NOMO-1 (cell line): ENCODE measurements around the gene AADACL3.
"Not testable (repeated sequence)": the region's sequence is repeated elsewhere in the genome, so short reads cannot be mapped to it uniquely, and the experiment has no call there.

ENCODE experiments used
- DNase-seq, 2 experiments: peaks; one replicate each; lab custom pipeline; 2025; ENCODE audit not compliant: unreplicated experiment in 2 of 2; lab: John Stamatoyannopoulos, UW

AADACL3 gene

GRCh38 chr1:12715896-12716437 lies at the start of gene AADACL3:
Gene AADACL3 (plus strand): TSS chr1:12716110. CDS start chr1:12716177, 67 bp downstream.
- DNase-seq = no peak

- DNase-seq = no peak
Observed at GRCh38 chr1:12666141-12666735, 49.7 kb upstream of the AADACL3 start.

- no peak for DNase-seq
Observed at GRCh38 chr1:12669529-12670068, 46.3 kb upstream of the AADACL3 start.

GRCh38 chr1:12674358-12674757 lies 41.6 kb upstream of the AADACL3 start:
- DNase-seq = no peak

GRCh38 chr1:12676122-12676521 lies 39.8 kb upstream of the AADACL3 start:
- DNase-seq = not testable (repeated sequence)

GRCh38 chr1:12677565-12677964 lies 38.3 kb upstream of the AADACL3 start:
- no peak for DNase-seq

GRCh38 chr1:12678350-12678749 lies 37.6 kb upstream of the AADACL3 start:
- no peak for DNase-seq

GRCh38 chr1:12678820-12679219 lies 37.1 kb upstream of the AADACL3 start:
- DNase-seq = no peak

- DNase-seq = no peak
Observed at GRCh38 chr1:12690156-12690555, 25.8 kb upstream of the AADACL3 start.

GRCh38 chr1:12692967-12693782 lies 22.7 kb upstream of the AADACL3 start:
- DNase-seq = no peak

- no peak for DNase-seq
Observed at GRCh38 chr1:12696658-12697057, 19.3 kb upstream of the AADACL3 start.

GRCh38 chr1:12697397-12697796 lies 18.5 kb upstream of the AADACL3 start:
- no peak for DNase-seq

GRCh38 chr1:12703821-12704451 lies 12.0 kb upstream of the AADACL3 start:
- DNase-seq = no peak

- no peak for DNase-seq
Observed at GRCh38 chr1:12706061-12706460, 9.8 kb upstream of the AADACL3 start.

- DNase-seq = no peak
Observed at GRCh38 chr1:12708396-12709090, 7.4 kb upstream of the AADACL3 start.

- DNase-seq = no peak
Observed at GRCh38 chr1:12709091-12709491, 6.8 kb upstream of the AADACL3 start.

- no peak for DNase-seq
Observed at GRCh38 chr1:12709696-12710095, 6.2 kb upstream of the AADACL3 start.

GRCh38 chr1:12711536-12711935 lies 4.4 kb upstream of the AADACL3 start:
- DNase-seq = no peak

GRCh38 chr1:12712076-12712475 lies 3.8 kb upstream of the AADACL3 start:
- DNase-seq = no peak

- no peak for DNase-seq
Observed at GRCh38 chr1:12712929-12713328, 3.0 kb upstream of the AADACL3 start.

- not testable (repeated sequence) for DNase-seq
Observed at GRCh38 chr1:12713651-12714050, 2.3 kb upstream of the AADACL3 start.
